Mesodermal cell (in vitro differentiated cells): ENCODE results near the gene PDE8A.

Source experiments
- H3K27ac ChIP-seq: 2 replicates; pipeline ENCODE4 v1.7.0; 2013; ENCODE audit warnings: mild to moderate bottlenecking, low read depth, low read length, moderate library complexity; ENCODE audit not compliant: severe bottlenecking
- H3K36me3 ChIP-seq: 2 replicates; pipeline ENCODE4 v1.7.1; 2013; ENCODE audit warnings: mild to moderate bottlenecking, low read length, moderate library complexity; ENCODE audit not compliant: control insufficient read depth, insufficient read depth
- H3K4me1 ChIP-seq: one replicate; pipeline ENCODE4 v1.7.1; 2013; ENCODE audit warnings: mild to moderate bottlenecking, low read length; ENCODE audit not compliant: insufficient read depth, control insufficient read depth, poor library complexity, severe bottlenecking
- H3K4me3 ChIP-seq: 2 replicates; pipeline ENCODE4 v1.7.0; 2013; ENCODE audit warnings: low read length, control low read depth, mild to moderate bottlenecking; ENCODE audit not compliant: insufficient read depth, poor library complexity, severe bottlenecking; ENCODE audit errors: extremely low read depth
- H3K9me3 ChIP-seq: 2 replicates; pipeline ENCODE4 v1.7.1; 2013; ENCODE audit warnings: mild to moderate bottlenecking, low read length, moderate library complexity; ENCODE audit not compliant: control insufficient read depth
- WGBS, 2 experiments: methylation state at CpG; one replicate each; pipeline ENCODE4 v1.1.5; 2013; ENCODE audit warnings: missing lambda C conversion rate in 2 of 2; ENCODE audit not compliant: insufficient coverage in 2 of 2; 5-methylcytosine and 5-hydroxymethylcytosine counted together

Gene PDE8A

DNA sequence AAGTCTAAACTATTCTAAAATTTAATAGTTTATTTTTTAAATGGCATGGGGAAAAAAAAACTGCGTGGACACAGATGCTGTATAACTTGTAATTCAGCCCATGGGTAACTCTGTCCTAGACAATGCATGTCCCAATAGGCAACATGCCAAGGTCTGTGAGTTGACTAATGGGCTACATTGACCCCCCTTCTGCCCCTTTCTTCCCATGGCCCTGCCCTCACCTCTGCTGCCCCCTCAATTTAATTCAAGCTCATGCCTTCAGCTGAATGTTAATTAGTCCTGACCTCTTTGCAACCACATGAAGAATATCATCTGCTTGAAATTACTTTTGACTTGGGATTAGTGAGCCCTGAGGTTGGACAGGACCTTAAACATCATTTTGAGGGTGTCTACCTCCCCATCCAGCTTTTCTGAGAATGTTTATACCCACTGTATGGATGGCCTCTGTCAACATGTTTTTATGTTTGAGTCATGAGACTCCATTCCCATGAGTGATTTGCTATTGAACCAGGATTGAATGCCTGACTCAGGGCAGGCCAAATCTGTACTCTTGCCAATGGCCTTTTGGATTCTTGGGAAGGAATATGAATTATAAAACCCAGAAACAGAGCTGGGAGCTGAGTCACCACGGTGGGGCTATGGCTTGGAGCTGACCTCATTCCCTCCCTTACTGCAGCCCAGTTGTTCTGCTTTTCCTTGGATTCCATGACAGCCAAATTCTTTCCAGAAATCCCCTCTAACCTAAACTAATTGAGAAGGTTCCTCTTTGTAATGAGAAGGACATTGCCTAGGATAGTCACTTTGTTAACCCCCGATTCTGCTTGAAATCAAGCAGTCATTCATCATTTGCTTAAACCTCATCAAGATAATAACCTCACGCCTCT lies 33.5 kb upstream of the PDE8A start:
- 71 to 100% methylated on average over 1 to 4 of the region's 4 CpGs for WGBS, 2 experiments
- Histone ChIP-seq H3K4me1 (no peaks in the 10 kb centered on the region), H3K4me3 (no peak overlapping the region), H3K9me3 (no peaks in the 10 kb centered on the region), H3K27ac (no peak overlapping the region), H3K36me3 (no peaks in the 10 kb centered on the region)

GRCh38 chr15:84949043-84949442 lies 32.6 kb upstream of the PDE8A start:
- no peaks in the 10 kb centered on the region for H3K9me3 ChIP-seq
- no peaks in the 10 kb centered on the region for H3K36me3 ChIP-seq
- H3K4me3 ChIP-seq: no peak overlapping the region
- WGBS, 2 experiments: 97 to 100% methylated on average over 2 of the region's 2 CpGs
- H3K4me1 ChIP-seq: no peaks in the 10 kb centered on the region
- no peak overlapping the region for H3K27ac ChIP-seq

GRCh38 chr15:84949845-84950569 lies 31.6 kb upstream of the PDE8A start:
- no peak overlapping the region for H3K4me3 ChIP-seq
- H3K27ac ChIP-seq: no peak overlapping the region
- no peaks in the 10 kb centered on the region for H3K4me1 ChIP-seq
- no peaks in the 10 kb centered on the region for H3K9me3 ChIP-seq
- no peaks in the 10 kb centered on the region for H3K36me3 ChIP-seq
- WGBS, 2 experiments: 91 to 95% methylated on average over 5 to 7 of the region's 7 CpGs

- H3K9me3 ChIP-seq: no peaks in the 10 kb centered on the region
- H3K27ac ChIP-seq: no peak overlapping the region
- H3K4me3 ChIP-seq: no peak overlapping the region
- peaks cover 3% of the 10 kb centered on the region for H3K4me1 ChIP-seq
- H3K36me3 ChIP-seq: no peaks in the 10 kb centered on the region
- 90 to 93% methylated on average over 5 to 6 of the region's 7 CpGs for WGBS, 2 experiments
Observed at GRCh38 chr15:84950570-84951111, 31.0 kb upstream of the PDE8A start.

GRCh38 chr15:84951736-84952135 lies 29.9 kb upstream of the PDE8A start:
- H3K36me3 ChIP-seq: no peaks in the 10 kb centered on the region
- WGBS, 2 experiments: 94 to 97% methylated on average over 4 of the region's 5 CpGs
- H3K4me3 ChIP-seq: no peak overlapping the region
- H3K9me3 ChIP-seq: no peaks in the 10 kb centered on the region
- H3K4me1 ChIP-seq: peaks cover 4% of the 10 kb centered on the region
- H3K27ac ChIP-seq: no peak overlapping the region

DNA sequence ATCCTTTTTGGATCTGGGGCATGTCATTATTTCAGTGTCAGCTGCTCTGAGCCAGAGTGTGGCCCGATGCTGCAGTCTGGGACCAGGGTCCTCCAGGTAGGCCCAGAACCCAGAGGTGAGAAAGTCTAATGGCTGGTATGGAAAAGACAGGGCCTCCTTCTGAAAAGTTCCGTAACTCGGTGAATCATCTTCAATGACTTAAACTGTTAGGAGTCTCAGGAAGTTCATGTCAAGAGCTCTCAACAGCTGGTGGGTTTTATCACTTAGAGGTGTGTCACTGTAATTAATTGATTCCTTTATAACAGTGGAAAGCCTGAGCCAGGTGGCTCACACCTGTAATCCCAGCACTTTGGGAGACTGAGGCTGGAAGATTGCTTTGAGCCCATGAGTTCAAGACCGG lies 28.5 kb upstream of the PDE8A start:
- H3K9me3 ChIP-seq: no peaks in the 10 kb centered on the region
- 93 to 100% methylated on average over 3 to 4 of the region's 4 CpGs for WGBS, 2 experiments
- H3K27ac ChIP-seq: no peak overlapping the region
- peaks cover 4% of the 10 kb centered on the region for H3K4me1 ChIP-seq
- no peak overlapping the region for H3K4me3 ChIP-seq
- H3K36me3 ChIP-seq: no peaks in the 10 kb centered on the region

DNA sequence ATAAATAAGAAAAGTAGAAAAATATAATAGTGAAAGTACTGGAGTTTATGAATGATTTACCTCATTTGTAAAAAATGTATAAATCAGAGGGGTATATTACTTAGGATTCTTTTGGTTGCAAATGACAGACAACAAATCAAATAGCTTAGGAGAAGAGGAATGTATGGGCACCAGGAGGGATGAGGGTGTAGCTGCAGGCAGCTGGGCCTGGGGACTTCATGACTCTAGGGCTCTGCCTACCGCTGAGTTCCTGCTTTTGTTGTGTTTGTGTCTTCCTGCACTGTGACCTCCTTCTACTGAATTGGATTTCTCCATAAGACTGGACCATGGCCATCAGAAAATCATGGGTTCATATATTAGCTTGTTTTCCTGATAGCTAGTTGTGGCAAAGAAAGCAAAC lies 27.9 kb upstream of the PDE8A start:
- no peak overlapping the region for H3K4me3 ChIP-seq
- H3K27ac ChIP-seq: no peak overlapping the region
- no peaks in the 10 kb centered on the region for H3K36me3 ChIP-seq
- H3K4me1 ChIP-seq: peaks cover 4% of the 10 kb centered on the region
- no peaks in the 10 kb centered on the region for H3K9me3 ChIP-seq
- WGBS, 2 experiments: 75% methylated on average over 1 of the region's 1 CpG; no CpG with 5 or more reads in 1 of the 2 experiments

GRCh38 chr15:84955089-84955848 lies 26.4 kb upstream of the PDE8A start:
- no peak overlapping the region for H3K4me3 ChIP-seq
- 50 to 57% methylated on average over 9 to 10 of the region's 15 CpGs for WGBS, 2 experiments
- H3K27ac ChIP-seq: no peak overlapping the region

DNA sequence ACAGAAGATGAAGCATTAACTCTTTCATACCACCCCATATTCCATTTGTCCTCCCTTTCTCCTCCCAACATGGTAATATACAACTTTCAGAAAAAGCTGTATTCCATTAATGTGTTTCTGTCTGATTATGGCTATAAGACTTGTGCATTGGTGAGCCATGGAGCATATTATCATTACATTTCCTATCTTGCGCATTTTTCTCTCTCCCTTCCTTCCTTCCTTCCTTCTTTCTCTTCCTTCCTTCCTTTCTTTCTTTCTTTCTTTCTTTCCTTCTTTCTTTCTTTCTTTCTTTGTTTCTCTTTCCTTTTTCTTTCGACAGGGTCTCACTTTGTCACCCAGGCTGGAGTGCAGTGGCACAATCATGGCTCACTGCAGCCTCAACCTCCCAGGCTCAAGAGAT lies 25.5 kb upstream of the PDE8A start:
- WGBS, 2 experiments: 94 to 100% methylated on average over 2 of the region's 2 CpGs
- H3K27ac ChIP-seq: no peak overlapping the region
- no peaks in the 10 kb centered on the region for H3K36me3 ChIP-seq
- no peaks in the 10 kb centered on the region for H3K9me3 ChIP-seq
- H3K4me1 ChIP-seq: peaks cover 13% of the 10 kb centered on the region
- H3K4me3 ChIP-seq: no peak overlapping the region

More at GRCh38 chr15:84955089-84955848, 26.4 kb upstream of the PDE8A start:
- Histone ChIP-seq H3K9me3 (no peaks in the 10 kb centered on the region), H3K36me3 (no peaks in the 10 kb centered on the region), H3K4me1 (peaks cover 9% of the 10 kb centered on the region)

- H3K27ac ChIP-seq: peak overlapping the region; percentile 57
- H3K4me1 ChIP-seq: peaks cover 12% of the 10 kb centered on the region
- no peak overlapping the region for H3K4me3 ChIP-seq
- WGBS, 2 experiments: 79 to 83% methylated on average over 11 of the region's 13 CpGs
- no peaks in the 10 kb centered on the region for H3K36me3 ChIP-seq
- H3K9me3 ChIP-seq: no peaks in the 10 kb centered on the region
Observed at GRCh38 chr15:84960391-84961113, 21.1 kb upstream of the PDE8A start.
